CD4-positive, alpha-beta T cell treated with Interleukin-12 subunit alpha and Interleukin-12 subunit beta, for 1 hour (primary cell): ENCODE measurements around the gene HPS1.

ENCODE experiments used
- DNase-seq: peaks from one replicate; pipeline ENCODE4 v3.0.0-alpha.2; 2020

Gene HPS1

DNA sequence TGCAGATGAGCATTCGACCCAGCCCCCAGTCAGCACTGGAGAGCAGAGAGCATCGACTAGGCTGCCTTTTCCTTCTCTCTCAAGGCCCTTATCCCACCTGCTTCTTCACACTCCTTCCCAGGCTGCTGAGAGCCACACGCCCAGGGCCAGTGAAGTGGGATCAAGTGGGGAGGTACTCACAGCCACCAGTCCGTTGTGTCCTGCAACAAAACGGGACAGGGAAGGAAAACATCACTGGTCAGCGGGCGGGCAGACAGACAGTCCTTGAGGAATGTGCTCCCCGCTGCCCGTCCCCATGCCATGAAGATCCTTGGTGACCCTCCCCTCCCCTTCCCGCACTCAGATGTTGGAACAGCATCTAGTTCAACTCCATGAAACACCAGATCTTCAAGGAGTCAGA lies 36.0 kb downstream of the HPS1 start:
- no peak for DNase-seq

DNA sequence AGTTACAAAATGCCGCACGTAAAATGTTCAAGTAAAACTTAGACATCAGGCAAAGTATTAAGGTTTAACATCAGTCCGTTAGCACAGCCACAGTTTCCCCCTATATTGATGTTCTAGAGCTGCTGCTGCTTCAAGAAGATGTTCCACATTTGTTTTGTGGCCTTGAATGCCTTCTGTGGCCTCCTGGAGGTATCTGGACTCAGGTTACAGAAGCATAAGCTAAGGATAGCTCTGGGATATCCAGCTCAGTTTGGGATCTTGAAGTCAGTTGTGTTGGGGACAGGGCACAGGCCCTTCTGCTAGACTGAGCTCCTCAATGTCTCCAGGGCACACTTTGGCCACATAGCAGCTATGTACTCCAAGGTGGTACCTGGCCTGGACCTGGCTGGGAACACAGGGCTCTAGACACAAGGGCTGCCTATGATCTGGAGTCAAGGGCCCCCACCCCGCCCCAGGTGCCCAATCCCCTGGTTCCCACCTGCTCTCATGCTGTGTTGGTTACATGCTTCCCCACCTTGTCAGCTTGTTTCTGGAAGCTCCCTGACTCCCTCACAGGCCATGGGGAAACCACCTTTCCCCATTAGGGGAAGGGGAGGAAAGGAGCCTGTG lies 36.5 kb downstream of the HPS1 start:
- no peak for DNase-seq

DNA sequence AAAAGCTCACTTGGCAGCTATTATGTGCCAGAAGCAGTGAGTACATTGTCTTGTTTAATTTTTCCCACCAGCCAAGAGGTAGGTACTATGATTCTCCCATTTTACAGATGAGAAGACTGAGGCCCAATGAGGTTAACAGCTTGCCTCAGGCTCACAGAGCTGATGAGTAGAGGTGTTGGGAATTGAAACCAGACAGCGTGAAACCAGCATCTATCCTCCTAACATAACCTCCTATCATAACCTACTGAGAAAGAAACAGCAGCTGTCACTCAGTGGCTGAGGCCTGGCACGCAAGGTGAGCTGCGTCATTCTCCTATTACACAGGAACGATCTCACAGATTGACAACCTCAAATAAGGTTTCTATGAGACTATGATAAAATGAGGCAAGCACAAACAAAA lies 37.9 kb downstream of the HPS1 start:
- DNase-seq = no peak

DNA sequence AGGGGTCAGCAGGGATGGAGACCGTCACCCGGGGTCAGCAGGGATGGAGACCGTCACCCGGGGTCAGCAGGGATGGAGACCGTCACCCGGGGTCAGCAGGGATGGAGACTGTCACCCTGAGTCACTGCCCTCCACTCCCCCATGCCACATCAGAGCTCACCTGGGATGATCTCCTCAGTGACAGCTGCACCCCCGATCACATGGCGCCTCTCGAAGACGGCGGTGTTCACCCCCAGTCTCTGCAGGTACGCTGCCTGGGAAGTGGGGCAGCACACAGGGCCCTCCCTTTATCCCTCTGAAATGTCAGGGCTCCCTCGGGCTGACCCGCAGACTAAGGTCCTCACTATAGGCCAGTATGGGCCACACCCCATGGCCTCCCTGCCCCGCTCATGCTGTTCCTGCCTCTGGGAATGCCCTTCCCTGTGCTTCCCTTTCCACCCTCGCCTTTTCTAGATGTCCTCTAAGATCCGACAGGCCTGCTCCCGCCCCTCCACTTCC lies 38.9 kb downstream of the HPS1 start:
- no peak for DNase-seq

DNA sequence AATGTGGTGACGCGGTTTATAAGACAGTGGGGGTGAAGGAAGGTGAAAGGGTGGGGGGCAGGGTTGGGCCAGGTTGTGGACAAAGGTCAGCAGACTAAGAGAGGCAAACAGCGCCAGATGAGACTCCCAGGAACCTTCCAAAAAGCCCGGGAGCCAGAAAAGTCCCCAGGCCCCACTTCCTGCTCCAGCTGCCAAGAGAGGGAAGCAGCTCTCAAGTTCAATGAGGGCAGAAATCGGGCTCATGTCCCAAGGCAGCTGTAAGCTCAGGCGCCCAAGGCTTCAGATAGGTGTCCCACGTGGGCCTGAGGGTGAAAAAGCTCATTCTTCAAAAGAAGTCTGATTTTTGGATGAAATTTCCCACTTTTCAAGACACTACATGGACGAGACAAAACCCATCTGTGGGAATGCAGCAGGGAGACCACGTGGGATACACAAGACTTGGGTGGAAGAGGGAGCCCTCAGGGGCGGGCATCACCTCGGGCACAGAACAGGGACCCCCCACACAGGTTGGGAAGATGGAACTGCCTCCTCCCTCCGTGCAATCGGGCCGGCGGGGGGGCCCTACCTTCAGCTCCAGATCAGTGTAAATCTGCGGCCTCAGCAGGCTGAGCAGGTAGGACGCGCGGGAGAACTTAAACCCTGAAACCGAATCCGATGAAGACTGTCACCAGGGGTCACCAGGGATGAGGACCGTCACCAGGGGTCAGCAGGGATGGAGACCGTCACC lies 39.6 kb downstream of the HPS1 start:
- no peak for DNase-seq

DNA sequence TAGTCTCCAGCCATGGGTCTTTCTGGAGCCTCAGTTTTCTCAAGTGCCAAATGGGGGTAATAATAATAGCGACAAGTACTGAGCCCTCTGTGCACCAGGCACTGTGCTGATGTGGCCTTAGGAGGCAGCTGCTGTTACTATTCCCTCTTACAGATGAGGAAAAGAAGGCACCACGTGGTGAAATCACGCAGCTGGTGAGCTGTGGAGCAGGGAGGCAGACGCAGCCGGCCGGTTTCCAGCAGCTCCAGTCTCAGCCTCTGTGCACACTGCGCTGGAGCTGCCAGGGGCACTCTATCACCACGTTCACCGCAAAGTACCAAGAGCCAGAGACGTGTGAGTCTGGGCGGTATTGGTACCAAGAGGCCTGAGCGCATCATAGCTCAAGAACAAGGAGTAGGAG lies 41.3 kb downstream of the HPS1 start:
- DNase-seq = no peak

DNA sequence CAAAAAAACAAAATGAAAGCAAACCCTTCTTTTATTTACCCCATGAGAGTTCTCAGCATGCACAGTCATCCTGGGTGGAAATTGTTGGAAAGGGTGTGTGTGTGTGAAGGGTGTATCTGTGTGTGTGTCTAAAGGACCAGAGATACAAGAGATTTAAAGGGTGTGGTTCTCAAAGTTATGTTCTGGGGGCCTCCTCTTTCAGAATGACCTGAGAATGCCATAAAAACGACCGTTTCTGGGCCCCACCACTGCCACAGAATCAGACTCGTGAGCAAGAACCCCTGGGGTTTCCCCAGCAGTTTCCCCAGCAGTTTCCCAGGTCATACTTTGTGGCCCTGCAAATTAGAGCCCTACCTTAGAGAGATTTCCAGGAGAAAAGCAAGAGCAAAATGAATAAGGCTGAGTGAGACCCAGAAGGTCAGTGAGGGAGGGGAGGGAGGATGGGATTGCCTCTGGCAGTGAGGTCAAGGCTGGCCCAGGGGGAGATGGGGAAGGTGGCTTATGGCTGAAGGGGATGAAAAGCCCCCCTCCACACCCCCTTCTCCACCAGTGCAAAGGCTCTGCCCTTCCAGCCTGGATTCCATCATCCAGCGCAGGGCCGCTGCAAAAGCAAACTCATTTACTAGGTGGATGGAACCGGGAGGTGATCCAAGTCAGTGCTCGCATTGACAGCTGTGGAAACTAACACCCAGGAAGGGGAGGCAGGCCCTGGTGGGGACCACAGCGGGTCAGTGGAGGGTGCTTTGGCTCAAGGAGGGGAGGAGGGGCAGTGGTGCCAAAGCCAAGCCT lies 42.0 kb downstream of the HPS1 start:
- DNase-seq = no peak

DNA sequence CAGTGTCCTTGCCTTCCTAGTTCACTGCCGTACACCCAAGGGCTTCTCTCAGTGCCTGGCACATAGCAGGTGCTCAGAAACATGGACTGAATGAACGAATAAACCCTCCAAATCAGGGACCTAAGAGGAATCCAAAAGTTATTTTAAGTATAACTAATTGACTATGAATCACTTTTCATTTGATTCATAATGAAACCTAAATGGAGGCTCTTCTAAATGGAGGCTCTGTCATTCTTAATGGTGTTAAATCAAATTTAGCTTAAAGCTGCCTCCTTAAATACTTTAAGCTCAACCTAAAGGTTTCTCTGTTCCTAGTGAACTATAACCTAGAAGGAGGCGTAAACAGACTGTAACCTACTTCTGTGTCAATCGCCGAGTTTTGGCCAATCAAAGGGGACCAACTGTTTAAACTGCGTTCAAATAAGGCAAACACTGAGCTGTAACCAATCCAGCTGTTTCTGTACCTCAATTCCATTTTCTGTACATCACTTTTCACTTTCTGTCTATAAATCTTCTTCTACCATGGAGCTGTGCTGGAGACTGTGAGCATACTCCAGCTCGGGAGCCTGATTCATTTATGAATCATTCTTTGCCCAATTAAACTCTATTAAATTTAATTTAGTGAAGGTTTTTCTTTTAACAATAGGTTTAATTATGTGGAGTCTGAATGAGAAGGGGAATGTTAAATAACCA lies 42.8 kb downstream of the HPS1 start:
- no peak for DNase-seq

DNA sequence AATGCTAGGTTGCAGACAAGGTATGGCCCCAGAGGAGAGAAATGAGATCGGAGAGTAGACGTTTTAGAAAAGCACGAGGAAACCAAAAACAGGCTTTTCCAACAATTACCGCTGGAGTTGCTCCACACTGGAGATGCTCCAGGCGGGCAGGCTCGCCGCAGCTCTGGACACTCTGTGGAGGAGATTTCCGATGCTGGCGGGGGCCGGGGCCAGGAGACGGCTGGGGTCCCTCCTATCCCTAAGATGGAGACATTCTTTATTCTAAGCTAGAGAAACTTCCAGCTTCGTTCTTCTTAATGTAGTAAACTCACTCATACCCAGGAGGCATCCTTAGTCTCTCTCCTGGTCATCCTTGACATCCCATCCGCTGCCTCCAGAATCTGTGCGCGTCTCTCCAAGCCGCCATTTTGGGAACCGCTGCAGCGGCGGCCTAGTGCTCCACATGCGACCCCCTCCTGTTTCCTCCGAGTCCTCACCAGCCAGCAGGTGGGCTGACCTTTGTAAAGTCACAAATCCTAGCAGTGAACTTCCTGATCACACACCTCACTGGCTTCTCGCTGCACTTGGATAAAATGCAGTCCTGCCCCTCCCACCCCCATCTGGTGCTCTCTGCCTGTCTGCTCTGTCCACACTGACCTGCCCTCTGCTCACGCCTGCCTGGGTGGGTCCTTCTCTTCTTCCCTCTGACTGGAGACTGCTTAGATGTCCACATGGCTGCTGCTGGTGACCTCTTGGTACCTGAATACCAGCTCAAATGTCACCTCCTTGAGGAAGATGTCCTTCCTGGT lies 43.6 kb downstream of the HPS1 start:
- no peak for DNase-seq

DNA sequence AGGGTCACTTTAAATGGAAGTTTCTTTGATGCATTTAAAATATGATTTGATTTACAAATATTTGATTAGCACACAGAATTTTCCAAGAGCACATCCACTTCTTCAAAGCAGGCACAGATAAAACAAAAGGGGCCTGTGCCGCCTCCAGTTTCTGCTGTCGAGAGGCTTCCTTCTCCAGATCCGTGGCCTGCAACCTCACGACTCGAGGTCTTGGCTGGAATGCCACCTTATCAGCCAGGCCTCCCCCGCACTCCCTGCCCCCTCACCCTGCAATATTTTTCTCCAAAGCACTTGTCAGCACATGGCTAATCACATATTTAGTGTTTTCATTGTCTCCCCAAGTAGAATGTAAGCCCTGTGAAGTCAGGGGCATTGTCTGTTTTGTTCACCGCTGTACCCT lies 44.3 kb downstream of the HPS1 start:
- DNase-seq = no peak

DNA sequence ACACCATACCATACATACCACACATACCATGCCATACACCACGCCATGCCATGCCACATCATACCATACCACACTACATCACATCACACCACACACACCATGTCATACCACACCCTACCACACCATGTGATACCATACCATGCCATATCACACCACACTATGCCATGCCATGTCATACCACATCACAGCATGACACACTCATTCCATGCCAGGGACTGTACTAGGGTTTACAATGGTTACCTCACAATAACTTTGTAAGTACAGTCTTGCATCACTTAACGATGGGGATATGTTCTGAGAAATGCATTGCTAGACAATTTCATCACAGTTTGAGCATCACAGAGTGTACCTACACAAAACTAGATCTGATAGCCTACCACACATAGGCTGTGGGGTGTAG lies 46.3 kb downstream of the HPS1 start:
- no peak for DNase-seq

DNA sequence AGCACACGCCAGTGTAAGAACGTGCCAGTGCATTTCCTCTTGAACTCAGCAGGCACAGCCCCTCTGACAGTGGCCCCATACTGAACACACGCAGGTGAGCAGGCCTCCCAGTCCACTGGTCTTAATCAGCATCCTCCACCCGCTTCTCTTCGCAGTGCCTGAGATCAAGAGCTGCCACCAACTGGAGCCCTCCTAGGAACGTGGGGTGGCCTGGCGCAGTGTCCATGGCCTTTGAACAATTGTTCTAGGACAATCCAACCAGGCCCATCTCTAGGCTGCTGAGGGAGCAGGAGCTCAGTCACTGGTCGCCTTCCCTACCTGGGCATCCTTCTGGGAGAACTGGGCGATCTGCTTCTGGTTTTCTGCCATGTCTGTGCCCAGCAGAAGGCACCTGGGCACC lies 47.0 kb downstream of the HPS1 start:
- DNase-seq = no peak

DNA sequence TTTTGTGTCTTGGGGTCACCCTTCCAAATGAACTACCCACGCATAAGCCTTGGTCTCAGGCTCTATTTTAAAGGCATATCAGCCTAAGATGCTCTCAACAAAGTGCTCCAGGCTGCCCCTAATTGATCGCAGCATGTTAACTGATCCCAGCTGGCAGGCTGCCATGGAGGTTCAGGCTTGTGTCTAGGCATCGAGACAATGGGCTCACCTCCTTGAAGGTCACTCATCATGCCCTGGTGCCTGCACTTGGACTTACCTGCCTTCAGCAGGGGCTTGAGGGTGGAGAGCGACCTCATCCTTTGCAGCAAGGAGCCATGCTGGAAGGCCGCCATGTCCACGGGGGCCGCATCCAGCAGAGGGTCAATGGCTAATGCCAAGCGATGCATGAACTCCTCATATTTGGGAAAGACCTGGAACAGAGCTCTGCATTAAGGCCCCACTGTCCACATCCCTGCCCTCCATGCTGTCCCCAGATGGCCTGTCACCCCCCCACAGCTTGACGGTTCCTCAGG lies 49.6 kb downstream of the HPS1 start:
- no peak for DNase-seq

DNA sequence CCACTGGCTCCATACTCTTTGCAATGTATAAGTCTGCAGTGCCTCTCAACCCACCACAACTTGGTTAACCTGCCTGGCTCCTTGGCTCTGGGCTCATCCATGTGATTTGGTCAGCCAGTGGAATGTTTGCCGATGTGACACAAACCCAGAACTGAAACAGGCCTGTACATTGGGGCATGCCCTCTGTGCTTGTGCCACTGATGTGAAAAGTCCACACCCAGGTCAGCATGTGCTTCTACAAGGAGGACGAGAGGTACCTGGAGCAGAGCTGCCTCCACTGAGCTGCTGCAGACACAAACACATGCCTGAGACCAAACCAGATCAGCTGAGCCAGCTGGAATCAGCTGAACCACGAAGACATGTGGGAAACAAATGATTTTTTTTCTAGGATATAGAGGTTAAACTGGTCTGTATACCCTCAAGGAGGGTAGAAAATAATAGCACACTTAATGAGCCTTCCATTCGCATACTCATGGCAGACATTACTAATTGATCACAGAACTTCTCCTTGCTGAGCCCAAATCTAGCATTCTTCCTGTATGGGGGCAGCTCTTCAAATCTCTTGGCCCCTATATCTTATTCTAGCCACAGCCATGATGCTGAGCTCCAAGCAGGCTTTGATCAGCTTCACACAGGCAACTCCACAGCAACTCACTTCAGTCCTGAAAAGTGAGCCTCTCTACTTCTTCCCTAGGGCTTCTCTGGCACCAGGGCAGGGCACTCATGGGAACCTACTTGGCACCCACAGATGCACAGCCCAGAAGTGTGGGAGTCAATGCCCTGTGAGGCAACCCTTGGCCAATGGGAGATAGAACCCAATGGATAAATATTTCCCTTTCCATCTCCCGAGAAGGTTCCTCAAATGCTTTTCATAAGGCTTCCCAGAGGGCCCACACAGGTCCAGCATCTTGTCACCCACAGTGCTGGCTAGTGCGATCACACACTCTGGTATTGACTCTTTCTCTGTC lies 50.4 kb downstream of the HPS1 start:
- DNase-seq = no peak

DNA sequence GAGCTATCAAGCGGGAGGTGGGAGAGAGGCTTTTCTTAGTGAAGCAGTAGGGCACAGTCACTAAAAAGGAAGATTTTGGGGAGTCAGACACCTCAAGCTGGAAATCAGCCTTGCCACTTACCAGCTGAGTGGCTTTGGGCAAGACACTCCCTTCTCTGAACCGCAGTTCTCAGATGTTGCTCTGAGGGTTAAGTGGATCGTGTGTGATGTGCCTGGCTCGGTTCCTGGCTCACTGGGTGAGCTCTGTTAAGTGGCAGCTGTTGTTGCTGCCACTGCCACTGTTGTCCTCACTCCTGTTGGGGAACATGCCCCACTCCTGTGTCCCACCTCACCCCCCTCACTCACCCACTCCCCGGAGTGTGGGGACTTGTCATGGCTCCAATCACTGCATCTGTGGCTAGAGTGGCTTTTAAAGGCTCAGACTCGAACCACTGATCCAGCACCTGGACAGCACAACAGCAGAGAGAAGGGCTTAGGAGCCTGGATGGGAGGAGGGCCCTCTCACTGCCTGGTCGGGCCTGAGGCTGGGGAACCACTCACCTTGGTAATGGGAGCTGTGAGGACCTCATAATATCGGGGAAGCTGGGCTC lies 51.8 kb downstream of the HPS1 start:
- DNase-seq = no peak

DNA sequence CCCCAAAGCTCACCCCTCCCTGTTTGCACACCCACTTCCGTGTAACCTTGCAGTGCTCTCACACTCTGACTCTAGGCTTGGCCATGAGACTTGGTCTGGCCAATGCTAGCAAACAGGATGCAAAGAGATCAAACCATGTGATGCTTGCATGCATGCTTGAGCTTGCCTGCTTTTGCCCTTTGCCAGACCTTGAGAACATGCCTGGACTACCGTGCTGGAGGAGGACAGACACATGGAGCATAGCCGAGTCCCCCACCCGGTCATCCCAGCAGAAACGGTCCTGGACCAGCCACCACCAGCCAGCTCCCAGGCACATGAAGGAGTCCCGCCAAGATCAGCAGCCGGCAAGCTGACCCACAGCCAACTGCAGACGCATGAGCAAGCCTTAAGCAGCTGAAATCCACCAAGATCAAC lies 55.1 kb downstream of the HPS1 start:
- DNase-seq = peak; percentile 27

DNA sequence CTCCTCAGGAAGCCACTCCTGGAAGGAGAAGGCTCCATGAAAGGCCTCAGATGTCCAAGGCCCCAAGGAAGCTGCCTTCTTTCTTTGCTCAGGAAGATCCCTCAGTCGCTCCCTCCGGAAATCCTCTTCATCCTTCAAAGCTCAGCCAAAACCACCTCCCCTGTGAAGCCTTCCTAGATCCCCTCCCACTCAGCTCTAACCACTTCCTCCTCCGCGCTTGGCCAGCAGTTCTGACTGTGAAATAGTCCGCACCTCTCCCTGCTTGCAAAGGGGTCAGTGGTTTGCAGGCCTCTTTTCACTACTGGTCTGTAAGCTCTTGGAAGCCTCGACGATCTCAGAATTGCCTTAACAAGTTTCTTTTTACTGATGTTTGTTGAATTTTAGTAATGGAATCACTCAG lies 55.7 kb downstream of the HPS1 start:
- DNase-seq = peak; percentile 21

DNA sequence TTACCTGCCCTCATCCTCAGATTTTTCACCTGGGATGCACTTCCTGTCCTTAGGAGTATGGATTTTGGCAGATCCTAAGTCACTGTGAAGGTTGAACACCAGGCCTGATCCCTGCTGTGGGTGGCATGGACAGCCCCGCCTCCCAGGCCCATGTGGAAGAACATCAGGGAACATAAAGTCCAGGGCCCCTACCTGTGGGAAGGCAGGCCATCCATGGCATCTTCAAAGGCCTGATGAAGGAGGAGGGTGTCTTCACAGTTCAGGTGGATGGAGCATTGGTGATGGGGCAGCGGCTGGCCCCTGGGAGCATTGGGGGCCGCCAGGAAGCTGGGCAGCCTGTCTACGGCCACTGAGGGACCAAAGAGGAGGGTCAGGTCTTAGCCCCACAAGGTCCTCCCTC lies 56.3 kb downstream of the HPS1 start:
- no peak for DNase-seq

DNA sequence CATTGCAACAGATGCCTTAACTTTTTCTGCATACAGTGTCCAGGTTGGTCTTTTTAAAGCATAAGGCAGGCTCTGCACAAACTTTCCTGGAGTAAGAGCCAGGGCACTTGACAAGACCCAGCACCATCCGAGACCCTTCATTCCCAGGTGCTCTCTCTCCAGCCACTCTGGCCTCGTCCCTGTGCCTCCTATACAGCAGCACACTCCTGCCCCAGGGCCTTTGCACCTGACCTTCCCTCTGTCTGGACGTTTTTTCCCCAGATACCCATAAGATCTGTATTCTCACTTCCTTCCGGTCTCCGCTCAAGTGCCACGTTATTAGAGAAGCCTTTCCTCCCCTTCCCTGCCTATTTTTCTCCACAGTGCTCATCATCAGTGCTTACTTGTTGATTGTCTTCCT lies 57.3 kb downstream of the HPS1 start:
- DNase-seq = no peak

DNA sequence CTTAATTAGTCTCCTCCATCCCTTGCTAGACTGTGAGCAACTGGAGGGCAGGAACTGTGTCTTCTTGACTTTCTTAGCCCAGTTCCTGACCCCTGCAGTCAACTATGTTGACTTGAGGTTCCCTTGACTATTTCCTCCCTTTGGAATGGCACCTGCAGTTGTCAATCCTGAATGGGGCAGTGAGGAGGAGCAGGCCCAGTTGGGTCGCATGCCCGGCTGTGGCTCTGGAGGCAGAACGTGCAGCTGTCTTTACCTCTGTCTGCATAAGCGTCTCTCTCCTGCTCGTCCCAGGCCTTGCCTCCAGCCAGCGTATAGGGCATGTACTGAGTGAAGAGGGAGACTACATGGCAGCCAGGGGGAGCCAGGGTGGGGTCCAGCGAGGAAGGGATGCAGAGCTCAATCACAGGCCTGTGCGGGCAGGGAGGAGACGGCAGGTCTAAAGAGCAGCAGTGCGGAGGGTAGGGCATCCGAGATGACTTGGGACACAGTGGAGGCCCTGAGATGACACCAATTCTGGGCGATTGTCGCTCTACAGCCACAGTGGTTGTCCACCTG lies 58.6 kb downstream of the HPS1 start:
- no peak for DNase-seq
